GM21717 (cell line): Measurements from ENCODE around the gene CATSPERE.
"Not testable (repeated sequence)": the region's sequence is repeated elsewhere in the genome, so short reads cannot be mapped to it uniquely, and the experiment has no call there.

Source experiments
- ATAC-seq: cut with Tn5 transposase; IDR thresholded peaks from one replicate; pipeline ENCODE4 v1.9.1; 2021; ENCODE audit warnings: mild to moderate bottlenecking, moderate library complexity; ENCODE audit not compliant: unreplicated experiment

Gene CATSPERE

GRCh38 chr1:244661569-244662312 is 200.7 kb downstream of the CATSPERE start:
- ATAC-seq = not testable (repeated sequence)

GRCh38 chr1:244662599-244662998 is 201.5 kb downstream of the CATSPERE start:
- ATAC-seq = no peak

GRCh38 chr1:244664353-244664752 is 203.3 kb downstream of the CATSPERE start:
- ATAC-seq = no peak

- ATAC-seq = peak; percentile 84
Measured at GRCh38 chr1:244665771-244666217, 204.7 kb downstream of the CATSPERE start.

- ATAC-seq = not testable (repeated sequence)
Measured at GRCh38 chr1:244666672-244667418, 205.8 kb downstream of the CATSPERE start.

- no peak for ATAC-seq
Measured at GRCh38 chr1:244667797-244668196, 206.7 kb downstream of the CATSPERE start.

- no peak for ATAC-seq
Measured at GRCh38 chr1:244672946-244673682, 212.0 kb downstream of the CATSPERE start.

GRCh38 chr1:244674446-244674845 is 213.4 kb downstream of the CATSPERE start:
- ATAC-seq = no peak

- ATAC-seq = no peak
Measured at GRCh38 chr1:244675167-244675566, 214.1 kb downstream of the CATSPERE start.

- no peak for ATAC-seq
Measured at GRCh38 chr1:244678697-244679096, 217.6 kb downstream of the CATSPERE start.

- no peak for ATAC-seq
Measured at GRCh38 chr1:244680667-244681066, 219.6 kb downstream of the CATSPERE start.

- not testable (repeated sequence) for ATAC-seq
Measured at GRCh38 chr1:244682087-244682486, 221.0 kb downstream of the CATSPERE start.
